Kidney (tissue), 14 donors: ENCODE measurements around the gene AP1S1. TPM values are rescaled to one million over a fixed set of nuclear protein-coding genes. Genes with fewer than 3 reads are reported as not detected.
"Not testable (repeated sequence)": the region's sequence is repeated elsewhere in the genome, so short reads cannot be mapped to it uniquely, and the experiment has no call there.

Experiments used
- DNase-seq, 5 donors: peaks; one replicate each; pipeline ENCODE4 v3.0.0-alpha.2; 2013 to 2020
- FAIRE-seq: peaks from 2 replicates; lab custom pipeline; 2012; peaks lifted over from hg19 to GRCh38; lab: Jason Lieb, UNC
- H3K27ac ChIP-seq, 2 donors: one replicate each; pipeline ENCODE4 v1.7.0; 2013; ENCODE audit warnings: low read depth in 2 of 2, low read length in 2 of 2, inconsistent platforms in 1 of 2
- H3K27me3 ChIP-seq: one replicate; pipeline ENCODE4 v1.7.1; 2013; ENCODE audit warnings: low read length, inconsistent platforms; ENCODE audit not compliant: control insufficient read depth, insufficient read depth
- H3K36me3 ChIP-seq, 3 donors: one replicate each; pipeline versions ENCODE4 v1.7.0 to v1.7.1; 2013; ENCODE audit warnings: low read length in 3 of 3, control low read depth in 1 of 3, inconsistent platforms in 1 of 3; ENCODE audit not compliant: insufficient read depth in 3 of 3, control insufficient read depth in 2 of 3
- H3K4me1 ChIP-seq, 3 donors: one replicate each; pipeline versions ENCODE4 v1.7.0 to v1.7.1; 2013; ENCODE audit warnings: low read length in 3 of 3, inconsistent platforms in 1 of 3, low read depth in 1 of 3; ENCODE audit not compliant: control insufficient read depth in 2 of 3, insufficient read depth in 2 of 3
- H3K4me3 ChIP-seq, 3 donors: one replicate each; pipeline versions ENCODE4 v1.7.0 to v1.8.1; 2013; ENCODE audit warnings: low read length in 3 of 3, control low read depth in 1 of 3, inconsistent platforms in 1 of 3
- H3K9ac ChIP-seq, 3 donors: one replicate each; pipeline versions ENCODE4 v1.7.0 to v1.7.1; 2013; ENCODE audit warnings: low read length in 3 of 3, control low read depth in 1 of 3, inconsistent platforms in 1 of 3
- H3K9me3 ChIP-seq, 3 donors: one replicate each; pipeline versions ENCODE4 v1.7.0 to v1.7.1; 2013; ENCODE audit warnings: low read length in 3 of 3, control low read depth in 1 of 3, inconsistent platforms in 1 of 3; ENCODE audit not compliant: control insufficient read depth in 2 of 3, insufficient read depth in 1 of 3
- intact Hi-C: fragments of 100-400 bp; cut with DNase I; formaldehyde crosslinking; loops from one replicate; pipeline ENCODE4 v1.11.1; 2022
- polyA plus RNA-seq: library from polyadenylated mRNA; stranded (reverse); fragments of 350-450 nt; fragmentation: Illumina TruSeq; extraction: RNeasy Lipid Tissue Mini Kit (QIAGEN cat#74804); gene quantifications from one replicate; pipeline ENCODE4 v1.2.3, GENCODE V29; 2014; ENCODE audit warnings: low read depth, low replicate concordance; ENCODE audit not compliant: insufficient read depth
- total RNA-seq: library from RNA; stranded (reverse); fragmentation: NEBNext Ultra II Directional; extraction: Animal tissue kit (Norgen Biotek cat#: 25700); gene quantifications from one replicate; pipeline ENCODE4 v1.2.1, GENCODE V29; 2021
- TF ChIP-seq, protein P1 (sequence below): IDR thresholded peaks from 3 replicates; pipeline ENCODE4 v1.5.1; 2012; ENCODE audit warnings: mild to moderate bottlenecking, moderate library complexity, borderline replicate concordance; ENCODE audit not compliant: insufficient read depth; ENCODE audit errors: extremely low read depth
- donor health status: control.
- donor health status: control.
- donor health status: control.
- donor health status: control.
- donor health status: control.
- donor health status: DM: yes; HTN: yes; CAD: no.
- donor health status: Normal renal cell carcinoma (clear cell type).

AP1S1 gene
- total and polyA plus RNA-seq, 2 donors from 2014 or later, result 50.4 to 133 TPM

DNA sequence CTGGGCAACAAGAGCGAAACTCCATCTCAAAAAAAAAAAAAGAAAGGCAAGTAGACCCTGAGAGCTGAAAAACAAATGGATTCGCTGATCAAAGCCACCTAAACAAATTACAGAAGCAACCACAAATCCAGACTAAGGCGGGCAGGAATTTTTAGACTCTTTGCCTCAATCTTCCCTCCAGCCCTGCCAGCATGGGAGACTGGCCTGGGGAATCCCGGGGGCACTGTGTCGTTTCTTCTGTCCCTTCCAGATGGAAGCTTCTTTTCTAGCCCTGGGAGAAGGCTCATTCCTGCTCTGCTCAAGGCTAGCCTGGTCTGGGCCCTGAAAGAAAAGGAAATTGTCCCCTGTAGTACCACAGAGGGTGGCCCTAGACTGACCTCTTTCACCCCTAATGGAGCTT, 43.0 kb upstream of the AP1S1 start:
- TF ChIP-seq, protein P1, sequence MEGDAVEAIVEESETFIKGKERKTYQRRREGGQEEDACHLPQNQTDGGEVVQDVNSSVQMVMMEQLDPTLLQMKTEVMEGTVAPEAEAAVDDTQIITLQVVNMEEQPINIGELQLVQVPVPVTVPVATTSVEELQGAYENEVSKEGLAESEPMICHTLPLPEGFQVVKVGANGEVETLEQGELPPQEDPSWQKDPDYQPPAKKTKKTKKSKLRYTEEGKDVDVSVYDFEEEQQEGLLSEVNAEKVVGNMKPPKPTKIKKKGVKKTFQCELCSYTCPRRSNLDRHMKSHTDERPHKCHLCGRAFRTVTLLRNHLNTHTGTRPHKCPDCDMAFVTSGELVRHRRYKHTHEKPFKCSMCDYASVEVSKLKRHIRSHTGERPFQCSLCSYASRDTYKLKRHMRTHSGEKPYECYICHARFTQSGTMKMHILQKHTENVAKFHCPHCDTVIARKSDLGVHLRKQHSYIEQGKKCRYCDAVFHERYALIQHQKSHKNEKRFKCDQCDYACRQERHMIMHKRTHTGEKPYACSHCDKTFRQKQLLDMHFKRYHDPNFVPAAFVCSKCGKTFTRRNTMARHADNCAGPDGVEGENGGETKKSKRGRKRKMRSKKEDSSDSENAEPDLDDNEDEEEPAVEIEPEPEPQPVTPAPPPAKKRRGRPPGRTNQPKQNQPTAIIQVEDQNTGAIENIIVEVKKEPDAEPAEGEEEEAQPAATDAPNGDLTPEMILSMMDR, result no peak
- Histone ChIP-seq H3K27me3 (no peaks in the 10 kb centered on the region), H3K27ac (peak overlapping the region; percentile 51 to 88), H3K9ac (no peak overlapping the region), H3K9me3 (no peaks in the 10 kb centered on the region), H3K4me1 (peaks cover 0 to 8% (median 0%) of the 10 kb centered on the region in 3 donors), H3K36me3 (no peaks in the 10 kb centered on the region), H3K4me3 (no peak overlapping the region)
- FAIRE-seq (no peak), DNase-seq (no peak)
- intact Hi-C loops, result no loop called here

DNA sequence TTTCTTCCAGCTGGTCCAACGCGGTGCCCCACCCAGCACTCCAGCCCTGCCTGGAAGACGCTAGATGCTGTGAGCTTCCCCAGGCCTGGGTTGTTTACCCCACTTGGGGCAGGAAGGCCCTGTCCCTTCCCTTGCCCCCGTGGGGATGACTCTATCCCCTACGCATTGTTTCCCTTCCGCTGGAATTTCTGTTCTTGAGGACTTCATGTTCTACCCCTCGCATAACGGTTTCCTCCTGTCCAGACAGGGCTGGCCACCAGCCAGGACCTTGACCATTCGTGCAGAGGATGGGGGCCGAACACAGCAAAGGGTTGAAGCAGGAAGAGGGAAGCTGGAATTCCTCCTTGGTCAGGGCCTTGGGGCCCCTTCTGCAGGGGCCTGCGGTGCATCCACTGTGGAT, 42.0 kb upstream of the AP1S1 start:
- H3K4me1 ChIP-seq, result peaks cover 0 to 8% (median 0%) of the 10 kb centered on the region in 3 donors
- H3K9me3 ChIP-seq, result no peaks in the 10 kb centered on the region
- no peaks in the 10 kb centered on the region for H3K36me3 ChIP-seq
- H3K27ac ChIP-seq, result peak overlapping the region; percentile 65 to 88
- intact Hi-C loops, result no loop called here
- FAIRE-seq (no peak), DNase-seq (peak in 4 of 5 donors; percentile 41 to 93 (median 66))
- no peaks in the 10 kb centered on the region for H3K27me3 ChIP-seq
- H3K9ac ChIP-seq, result no peak overlapping the region
- TF ChIP-seq, protein P1, result no peak
- H3K4me3 ChIP-seq, result no peak overlapping the region

DNA sequence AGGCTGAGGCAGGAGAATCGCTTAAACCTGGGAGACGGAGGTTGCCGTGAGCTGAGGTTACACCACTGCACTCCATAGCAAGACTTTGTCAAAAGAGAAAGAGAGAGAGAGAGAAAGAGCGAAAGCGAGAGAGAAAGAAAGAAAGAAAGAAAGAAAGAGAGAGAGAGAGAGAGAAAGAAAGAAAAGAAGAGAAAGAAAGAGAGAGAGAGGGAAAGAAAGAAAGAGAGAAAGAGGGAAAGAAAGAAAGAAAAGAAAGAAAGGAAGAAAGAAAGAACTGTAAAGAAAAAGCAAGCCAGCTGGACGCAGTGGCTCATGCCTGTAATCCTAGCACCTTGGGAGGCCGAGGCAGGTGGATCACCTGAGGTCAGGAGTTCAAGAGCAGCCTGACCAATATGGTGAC, 41.1 kb upstream of the AP1S1 start:
- H3K4me3 ChIP-seq, FAIRE-seq, H3K27ac ChIP-seq, H3K36me3 ChIP-seq, H3K27me3 ChIP-seq, H3K4me1 ChIP-seq, H3K9me3 ChIP-seq, DNase-seq, H3K9ac ChIP-seq, intact Hi-C loops: not testable (repeated sequence)

DNA sequence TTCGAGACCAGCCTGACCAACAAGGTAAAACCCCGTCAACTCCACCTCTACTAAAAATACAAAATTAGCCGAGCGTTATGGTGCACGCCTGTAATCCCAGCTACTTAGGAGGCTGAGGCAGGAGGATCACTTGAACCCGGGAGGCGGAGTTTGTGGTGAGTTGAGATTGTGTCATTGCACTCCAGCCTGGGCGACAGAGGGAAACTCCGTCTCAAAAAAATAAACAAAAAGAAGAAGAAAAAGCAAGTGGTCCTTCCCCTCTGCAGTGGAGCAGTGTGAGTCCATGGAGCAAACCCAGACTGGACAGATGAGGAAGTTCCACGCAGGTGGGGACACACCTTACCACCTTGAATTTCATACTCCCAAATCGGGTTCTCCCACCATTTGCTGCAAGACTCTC, 40.4 kb upstream of the AP1S1 start:
- Histone ChIP-seq H3K4me3 (no peak overlapping the region), H3K9ac (no peak overlapping the region), H3K27ac (no peak overlapping the region), H3K27me3 (no peaks in the 10 kb centered on the region), H3K4me1 (peaks cover 0 to 6% (median 0%) of the 10 kb centered on the region in 3 donors), H3K9me3 (no peaks in the 10 kb centered on the region), H3K36me3 (no peaks in the 10 kb centered on the region)
- no peak for FAIRE-seq
- intact Hi-C loops, result no loop called here
- TF ChIP-seq, protein P1, result no peak
- no peak for DNase-seq
